A549 (cell line): Measurements from ENCODE around the gene ATP8B4. TPM values are rescaled to one million over a fixed set of nuclear protein-coding genes. Genes with fewer than 3 reads are reported as not detected.

ENCODE experiments used
- ATAC-seq, 2 experiments: fragments of 200-7000 bp in 1 of 2; fragments of >200 bp in 1 of 2; cut with Nextera tagmentation in 1 of 2; cut with Tn5 transposase in 1 of 2; 3 replicates each; pipeline versions ENCODE4 v1.8.0 to v1.9.1; 2018 to 2020; ENCODE audit warnings: mild to moderate bottlenecking in 1 of 2, moderate library complexity in 1 of 2
- CTCF ChIA-PET: fragments of 300-600 bp; sonication (Branson Sonifier 250); formaldehyde crosslinking; extraction: SDS; loops from one replicate; lab custom pipeline; 2021; ENCODE audit warnings: antibody characterized with exemption, inconsistent platforms; lab: Yijun Ruan, JAX
- POLR2A ChIA-PET: fragments of 350-600 bp; formaldehyde crosslinking; extraction: SDS; loops from one replicate; lab custom pipeline; 2021; ENCODE audit warnings: antibody characterized with exemption, inconsistent platforms; lab: Yijun Ruan, JAX
- DNase-seq, 2 experiments: peaks; one replicate each; pipeline versions ENCODE4 v3.0.0 to v3.0.0-alpha.2; 2011 to 2016; ENCODE audit warnings: low read depth in 1 of 2, low spot score in 1 of 2
- FAIRE-seq: peaks from 2 replicates; lab custom pipeline; 2011; peaks lifted over from hg19 to GRCh38; lab: Jason Lieb, UNC
- H3K27ac ChIP-seq, 2 experiments: fragments of >200 bp; sonication (Bioruptor Twin); formaldehyde crosslinking; 3 replicates each; pipeline ENCODE4 v1.5.1; 2016 to 2017
- H3K4me1 ChIP-seq: fragments of >200 bp; sonication (Bioruptor Twin); formaldehyde crosslinking; 3 replicates; pipeline ENCODE4 v1.6.1; 2016
- H3K4me2 ChIP-seq: fragments of >200 bp; sonication (Bioruptor Twin); formaldehyde crosslinking; 3 replicates; pipeline ENCODE4 v1.6.1; 2016
- H3K4me3 ChIP-seq: fragments of >200 bp; sonication (Bioruptor Twin); formaldehyde crosslinking; 3 replicates; pipeline ENCODE4 v1.5.1; 2016
- H3K9me3 ChIP-seq: fragments of >200 bp; sonication (Bioruptor Twin); formaldehyde crosslinking; 3 replicates; pipeline ENCODE4 v1.6.1; 2016
- BCL3 ChIP-seq: fragments of >200 bp; sonication (Bioruptor Twin); formaldehyde crosslinking; IDR thresholded peaks from 3 replicates; pipeline ENCODE4 v1.6.1; 2016
- CBX2 ChIP-seq: fragments of 200-600 bp; sonication (generic); IDR thresholded peaks from 2 replicates; pipeline ENCODE4 v1.6.1; 2016; ENCODE audit warnings: low read depth, mild to moderate bottlenecking, borderline replicate concordance
- CBX8 ChIP-seq: fragments of 200-600 bp; sonication (generic); IDR thresholded peaks from 2 replicates; pipeline ENCODE4 v1.6.1; 2016
- CTCF ChIP-seq: fragments of >200 bp; sonication (Bioruptor Twin); formaldehyde crosslinking; IDR thresholded peaks from 3 replicates; pipeline ENCODE4 v1.5.1; 2016
- EP300 ChIP-seq, 2 experiments: fragments of >200 bp; sonication (Bioruptor Twin); formaldehyde crosslinking; IDR thresholded peaks; 2 replicates in 1 of 2; 3 replicates in 1 of 2; pipeline ENCODE4 v1.6.1; 2016 to 2017
- ESRRA ChIP-seq: fragments of 150-350 bp; IDR thresholded peaks from 2 replicates; pipeline ENCODE4 v1.6.1; 2014; ENCODE audit warnings: mild to moderate bottlenecking, low read length, borderline replicate concordance
- FOSB ChIP-seq: fragments of 250-450 bp; sonication (Bioruptor Pico); IDR thresholded peaks from 2 replicates; pipeline ENCODE4 v1.5.0; 2020; ENCODE audit warnings: mild to moderate bottlenecking, moderate library complexity
- FOSL2 ChIP-seq, 2 experiments: fragments of 450-650 bp in 1 of 2; fragments of >200 bp in 1 of 2; sonication (Bioruptor Twin) in 1 of 2; formaldehyde crosslinking; IDR thresholded peaks; 2 replicates each; pipeline versions ENCODE4 v1.5.0 to v1.6.1; 2016 to 2020; ENCODE audit warnings: mild to moderate bottlenecking in 1 of 2, moderate library complexity in 1 of 2
- GATA3 ChIP-seq: IDR thresholded peaks from 2 replicates; pipeline ENCODE4 v1.6.1; 2012; ENCODE audit warnings: borderline replicate concordance
- HOXB5 ChIP-seq: fragments of 250-450 bp; sonication (Bioruptor Pico); IDR thresholded peaks from 2 replicates; pipeline ENCODE4 v1.5.0; 2020; ENCODE audit warnings: mild to moderate bottlenecking, moderate library complexity
- JUN ChIP-seq, 2 experiments: fragments of >200 bp; sonication (Bioruptor Twin); formaldehyde crosslinking; IDR thresholded peaks; 2 replicates in 1 of 2; 3 replicates in 1 of 2; pipeline ENCODE4 v1.6.1; 2016 to 2017
- NPAS2 ChIP-seq: fragments of 250-450 bp; sonication (Bioruptor Pico); IDR thresholded peaks from 2 replicates; pipeline ENCODE4 v1.8.0; 2022; ENCODE audit warnings: mild to moderate bottlenecking, moderate library complexity, borderline replicate concordance
- RAD21 ChIP-seq, 2 experiments: fragments of >200 bp in 1 of 2; sonication (Bioruptor Twin) in 1 of 2; formaldehyde crosslinking in 1 of 2; IDR thresholded peaks in 1 of 2; conservative IDR thresholded peaks in 1 of 2; 2 replicates in 1 of 2; 3 replicates in 1 of 2; pipeline ENCODE4 v1.6.1; 2012 to 2018; ENCODE audit warnings: inconsistent platforms in 1 of 2
- SMC3 ChIP-seq: fragments of >200 bp; sonication (Bioruptor Twin); formaldehyde crosslinking; IDR thresholded peaks from 3 replicates; pipeline ENCODE4 v1.6.1; 2018; ENCODE audit warnings: inconsistent platforms
- SREBF2 ChIP-seq: fragments of 450-650 bp; IDR thresholded peaks from 2 replicates; pipeline ENCODE4 v1.6.1; 2014; ENCODE audit warnings: mild to moderate bottlenecking, moderate library complexity
- ZNF302 ChIP-seq: fragments of 250-450 bp; sonication (Bioruptor Pico); IDR thresholded peaks from 2 replicates; pipeline ENCODE4 v1.9.0; 2021; ENCODE audit warnings: inconsistent platforms, mild to moderate bottlenecking, moderate library complexity
- ZSCAN20 ChIP-seq: fragments of 250-450 bp; sonication (Bioruptor Pico); IDR thresholded peaks from 2 replicates; pipeline ENCODE4 v1.8.0; 2022; ENCODE audit warnings: mild to moderate bottlenecking, moderate library complexity
- WGBS: methylation state at CpG from one replicate; pipeline ENCODE4 v1.1.6; 2017; ENCODE audit errors: missing lambda C conversion rate; 5-methylcytosine and 5-hydroxymethylcytosine counted together
- polyA plus RNA-seq, 4 experiments: library from polyadenylated mRNA; depleted of rRNA in 3 of 4; stranded (reverse); fragments of >200 nt; fragmentation: RNase III in 1 of 4; extraction: RNeasy Plus Mini Kit Qiagen cat#74134 plus additional on column Dnase treatment in 1 of 4; gene quantifications; 2 replicates in 3 of 4; 3 replicates in 1 of 4; pipeline ENCODE4 v1.2.3, GENCODE V29; 2011 to 2017

Gene ATP8B4
- polyA plus RNA-seq, 2 of the 4 experiments (the other 2 are of a cell fraction): 0.88 to 1.7 TPM

- Histone ChIP-seq H3K4me1 (peaks cover 31% of the 10 kb centered on the region), H3K9me3 (no peaks in the 10 kb centered on the region), H3K27ac (peak overlapping the region; percentile 15 to 68; a peak in 3 of 6 replicates), H3K4me3 (no peak overlapping the region), H3K4me2 (no peak overlapping the region)
- DNase-seq (no peak), ATAC-seq (no peak), FAIRE-seq (no peak)
- WGBS: 95% methylated on average over 2 of the region's 2 CpGs
- ChIA-PET CTCF (interaction anchor here (0.6 to 5.6 kb wide), 18 partner anchors 9 to 1285 kb away, joined by 3 to 26 read pairs (median 10); no protein-coding TSS in a partner anchor), POLR2A (no interaction called here)
- TF ChIP-seq CTCF (no peak), BCL3 (no peak), NPAS2 (CRISPR knock-in tag) (no peak), CBX2 (no peak), EP300 (IDR thresholded peaks at IDR 0.05) (no peak), JUN (IDR thresholded peaks at IDR 0.05) (no peak), SMC3 (no peak), SREBF2 (no peak), CBX8 (no peak), ZNF302 (CRISPR knock-in tag) (no peak)
These were observed 27.6 kb upstream of the ATP8B4 start for GRCh38 chr15:50146632-50147031.

GRCh38 chr15:50145451-50145872 lies 26.4 kb upstream of the ATP8B4 start:
- Histone ChIP-seq H3K4me2 (peak overlapping the region; percentile 47), H3K9me3 (no peaks in the 10 kb centered on the region), H3K27ac (peak overlapping the region; percentile 49 to 68), H3K4me1 (peaks cover 28% of the 10 kb centered on the region), H3K4me3 (no peak overlapping the region)
- TF ChIP-seq CTCF: peak; percentile 93
- TF ChIP-seq FOSL2 (IDR thresholded peaks at IDR 0.05): no peak
- peak; percentile 93 for TF ChIP-seq FOSL2 (CRISPR knock-in tag; IDR thresholded peaks at IDR 0.05)
- TF ChIP-seq HOXB5: no peak
- no peak for TF ChIP-seq GATA3
- no peak for TF ChIP-seq ZSCAN20 (CRISPR knock-in tag)
- peak; percentile 91 to 97 for TF ChIP-seq RAD21 (conservative IDR thresholded peaks at IDR 0.05 in 1 of 2, IDR thresholded peaks at IDR 0.05 in 1 of 2)
- no peak for TF ChIP-seq ZNF302 (CRISPR knock-in tag)
- TF ChIP-seq SMC3: peak; percentile 89
- no peak for TF ChIP-seq ESRRA
- TF ChIP-seq FOSB: no peak
- ATAC-seq (peak; percentile 88 to 93; a peak in 5 of 6 replicates), DNase-seq (peak; percentile 65 to 84), FAIRE-seq (peak; percentile 82)
- ChIA-PET POLR2A (interaction anchor here (0.7 kb wide), 1 partner anchor 21 kb away, joined by 4 read pairs; no protein-coding TSS in a partner anchor), CTCF (interaction anchor here (0.6 to 5.6 kb wide), 46 partner anchors 8 to 1506 kb away, joined by 3 to 25 read pairs (median 5); no protein-coding TSS in a partner anchor)
- WGBS: 4% methylated on average over 2 of the region's 2 CpGs
